PC-3 (cell line): Measurements from ENCODE around the gene RSRC1.

Source experiments
- EZH2 ChIP-seq: fragments of 300-600 bp; sonication (generic); IDR thresholded peaks from one replicate; pipeline ENCODE4 v1.6.1; 2017; ENCODE audit warnings: antibody characterized with exemption, mild to moderate bottlenecking, low read length; ENCODE audit not compliant: unreplicated experiment
- EZH2phosphoT487 ChIP-seq: fragments of 300-600 bp; sonication (generic); IDR thresholded peaks from 2 replicates; pipeline ENCODE4 v1.6.1; 2018; ENCODE audit warnings: mild to moderate bottlenecking, antibody characterized with exemption, low read length, borderline replicate concordance
- TF ChIP-seq, protein P1 (sequence below): fragments of 300-600 bp; sonication (generic); conservative IDR thresholded peaks from 2 replicates; pipeline ENCODE4 v1.5.1; 2017; ENCODE audit warnings: antibody characterized with exemption, low read depth, mild to moderate bottlenecking, low read length

DNA sequence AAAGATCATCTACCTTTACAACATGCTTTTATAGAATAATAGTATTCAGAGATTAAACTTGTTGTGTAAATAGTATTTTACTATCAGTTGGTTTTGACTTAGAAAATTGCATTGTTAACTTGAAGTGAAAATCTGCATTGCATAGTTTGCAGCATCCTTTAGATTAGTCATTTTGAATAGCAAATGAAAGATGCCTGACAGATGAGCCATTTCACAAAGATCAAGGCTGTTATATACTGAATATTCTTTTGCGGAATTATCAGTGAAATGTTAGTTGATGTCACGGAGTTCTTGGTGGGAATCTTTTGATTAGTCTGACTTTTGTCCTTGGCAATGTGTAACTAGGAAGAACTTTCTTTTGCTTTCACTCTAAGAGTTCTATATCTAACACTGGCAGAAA lies 24.5 kb downstream of the RSRC1 start:
- TF ChIP-seq, protein P1, sequence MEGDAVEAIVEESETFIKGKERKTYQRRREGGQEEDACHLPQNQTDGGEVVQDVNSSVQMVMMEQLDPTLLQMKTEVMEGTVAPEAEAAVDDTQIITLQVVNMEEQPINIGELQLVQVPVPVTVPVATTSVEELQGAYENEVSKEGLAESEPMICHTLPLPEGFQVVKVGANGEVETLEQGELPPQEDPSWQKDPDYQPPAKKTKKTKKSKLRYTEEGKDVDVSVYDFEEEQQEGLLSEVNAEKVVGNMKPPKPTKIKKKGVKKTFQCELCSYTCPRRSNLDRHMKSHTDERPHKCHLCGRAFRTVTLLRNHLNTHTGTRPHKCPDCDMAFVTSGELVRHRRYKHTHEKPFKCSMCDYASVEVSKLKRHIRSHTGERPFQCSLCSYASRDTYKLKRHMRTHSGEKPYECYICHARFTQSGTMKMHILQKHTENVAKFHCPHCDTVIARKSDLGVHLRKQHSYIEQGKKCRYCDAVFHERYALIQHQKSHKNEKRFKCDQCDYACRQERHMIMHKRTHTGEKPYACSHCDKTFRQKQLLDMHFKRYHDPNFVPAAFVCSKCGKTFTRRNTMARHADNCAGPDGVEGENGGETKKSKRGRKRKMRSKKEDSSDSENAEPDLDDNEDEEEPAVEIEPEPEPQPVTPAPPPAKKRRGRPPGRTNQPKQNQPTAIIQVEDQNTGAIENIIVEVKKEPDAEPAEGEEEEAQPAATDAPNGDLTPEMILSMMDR, result no peak
- TF ChIP-seq EZH2, result no peak
- no peak for TF ChIP-seq EZH2phosphoT487
